MCF 10A (cell line): ENCODE results near the gene POLD4. TPM values are rescaled to one million over a fixed set of nuclear protein-coding genes. Genes with fewer than 3 reads are reported as not detected.

ENCODE experiments used
- BruUV-seq: library from RNA; stranded (reverse); fragments of 400-500 nt; replicated peaks from 2 replicates; lab custom pipeline; 2021; lab: Mats Ljungman, UMichigan
- CTCF ChIA-PET: fragments of 300-600 bp; sonication (Branson Sonifier 250); formaldehyde crosslinking; extraction: SDS; loops from one replicate; lab custom pipeline; 2021; ENCODE audit warnings: antibody characterized with exemption, inconsistent platforms; lab: Yijun Ruan, JAX
- POLR2A ChIA-PET: fragments of 300-600, 350-650 bp; sonication (Branson Sonifier 250); formaldehyde crosslinking; extraction: SDS; loops from one replicate; lab custom pipeline; 2020; ENCODE audit warnings: antibody characterized with exemption, inconsistent platforms; lab: Yijun Ruan, JAX
- DNase-seq: peaks from one replicate; pipeline ENCODE4 v3.0.0-alpha.2; 2018; ENCODE audit not compliant: unreplicated experiment
- H3K27ac Mint-ChIP-seq: one replicate; pipeline ENCODE4 v1.8.0; 2022; ENCODE audit warnings: mild to moderate bottlenecking, low read depth, mixed read lengths; ENCODE audit not compliant: unreplicated experiment
- H3K27me3 Mint-ChIP-seq: one replicate; pipeline ENCODE4 v1.8.0; 2022; ENCODE audit warnings: mixed read lengths; ENCODE audit not compliant: insufficient read depth, unreplicated experiment
- H3K36me3 Mint-ChIP-seq: one replicate; pipeline ENCODE4 v1.8.0; 2022; ENCODE audit warnings: mild to moderate bottlenecking, moderate library complexity, mixed read lengths; ENCODE audit not compliant: insufficient read depth, unreplicated experiment
- H3K4me1 Mint-ChIP-seq: one replicate; pipeline ENCODE4 v1.8.0; 2022; ENCODE audit warnings: mixed read lengths; ENCODE audit not compliant: insufficient read depth, unreplicated experiment
- H3K4me3 Mint-ChIP-seq: one replicate; pipeline ENCODE4 v1.8.0; 2022; ENCODE audit warnings: mild to moderate bottlenecking, moderate library complexity, mixed read lengths; ENCODE audit not compliant: unreplicated experiment
- H3K9me3 Mint-ChIP-seq: one replicate; pipeline ENCODE4 v1.8.0; 2022; ENCODE audit warnings: mixed read lengths; ENCODE audit not compliant: unreplicated experiment
- intact Hi-C: fragments of 100-400 bp; cut with micrococcal nuclease; formaldehyde crosslinking; loops from 2 replicates; pipeline ENCODE4 v1.14.1; 2022
- total RNA-seq: library from RNA; stranded (reverse); gene quantifications from 2 replicates; pipeline ENCODE4 v1.2.3, GENCODE V29; 2022
- TF ChIP-seq, protein P1 (sequence below): fragments of 200-600 bp; IDR thresholded peaks from one replicate; pipeline ENCODE4 v1.8.0; 2022; ENCODE audit warnings: antibody characterized with exemption, mild to moderate bottlenecking; ENCODE audit not compliant: unreplicated experiment

POLD4 gene
- total RNA-seq, 1 experiment from 2014 or later, result 54.8 TPM

- H3K4me3 Mint-ChIP-seq, result no peak overlapping the region
- DNase-seq, result no peak
- POLR2A ChIA-PET, result interaction anchor here (1.1 to 8.9 kb wide), 4 partner anchors 11 to 41 kb away, joined by 3 to 144 read pairs (median 6); partner anchors contain the start of genes POLD4 and PPP1CA
- no peaks in the 10 kb centered on the region for H3K27me3 Mint-ChIP-seq
- CTCF ChIA-PET, result interaction anchor here (0.6 to 19.3 kb wide), 5 partner anchors 14 to 311 kb away, joined by 3 to 659 read pairs (median 5); partner anchors contain the start of genes POLD4 and PPP1CA
- peaks cover 8% of the 10 kb centered on the region for H3K36me3 Mint-ChIP-seq
- intact Hi-C loops, result no loop called here
- H3K4me1 Mint-ChIP-seq, result peaks cover 28% of the 10 kb centered on the region
- no peak overlapping the region for H3K27ac Mint-ChIP-seq
- TF ChIP-seq, protein P1, sequence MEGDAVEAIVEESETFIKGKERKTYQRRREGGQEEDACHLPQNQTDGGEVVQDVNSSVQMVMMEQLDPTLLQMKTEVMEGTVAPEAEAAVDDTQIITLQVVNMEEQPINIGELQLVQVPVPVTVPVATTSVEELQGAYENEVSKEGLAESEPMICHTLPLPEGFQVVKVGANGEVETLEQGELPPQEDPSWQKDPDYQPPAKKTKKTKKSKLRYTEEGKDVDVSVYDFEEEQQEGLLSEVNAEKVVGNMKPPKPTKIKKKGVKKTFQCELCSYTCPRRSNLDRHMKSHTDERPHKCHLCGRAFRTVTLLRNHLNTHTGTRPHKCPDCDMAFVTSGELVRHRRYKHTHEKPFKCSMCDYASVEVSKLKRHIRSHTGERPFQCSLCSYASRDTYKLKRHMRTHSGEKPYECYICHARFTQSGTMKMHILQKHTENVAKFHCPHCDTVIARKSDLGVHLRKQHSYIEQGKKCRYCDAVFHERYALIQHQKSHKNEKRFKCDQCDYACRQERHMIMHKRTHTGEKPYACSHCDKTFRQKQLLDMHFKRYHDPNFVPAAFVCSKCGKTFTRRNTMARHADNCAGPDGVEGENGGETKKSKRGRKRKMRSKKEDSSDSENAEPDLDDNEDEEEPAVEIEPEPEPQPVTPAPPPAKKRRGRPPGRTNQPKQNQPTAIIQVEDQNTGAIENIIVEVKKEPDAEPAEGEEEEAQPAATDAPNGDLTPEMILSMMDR, result no peak
- no TSS peak for BruUV-seq
- no peaks in the 10 kb centered on the region for H3K9me3 Mint-ChIP-seq
Observed at GRCh38 chr11:67387069-67387468, 33.7 kb upstream of the POLD4 start.

GRCh38 chr11:67384851-67385366, 31.6 kb upstream of the POLD4 start:
- CTCF ChIA-PET, result interaction anchor here (0.7 to 19.3 kb wide), 4 partner anchors 13 to 175 kb away, joined by 3 to 659 read pairs (median 4); partner anchors contain the start of gene POLD4
- no peaks in the 10 kb centered on the region for H3K27me3 Mint-ChIP-seq
- no TSS peak for BruUV-seq
- no peak overlapping the region for H3K27ac Mint-ChIP-seq
- TF ChIP-seq, protein P1, result no peak
- H3K4me1 Mint-ChIP-seq, result peaks cover 35% of the 10 kb centered on the region
- DNase-seq, result peak; percentile 87
- H3K4me3 Mint-ChIP-seq, result no peak overlapping the region
- intact Hi-C loops, result loop anchor here (5.0 kb wide), 1 partner anchor 38 kb away; no protein-coding TSS in a partner anchor
- POLR2A ChIA-PET, result interaction anchor here (1.2 to 8.9 kb wide), 2 partner anchors 11 to 30 kb away, joined by 3 to 144 read pairs; partner anchors contain the start of genes CLCF1 and POLD4
- peaks cover 17% of the 10 kb centered on the region for H3K36me3 Mint-ChIP-seq
- H3K9me3 Mint-ChIP-seq, result no peaks in the 10 kb centered on the region

DNA sequence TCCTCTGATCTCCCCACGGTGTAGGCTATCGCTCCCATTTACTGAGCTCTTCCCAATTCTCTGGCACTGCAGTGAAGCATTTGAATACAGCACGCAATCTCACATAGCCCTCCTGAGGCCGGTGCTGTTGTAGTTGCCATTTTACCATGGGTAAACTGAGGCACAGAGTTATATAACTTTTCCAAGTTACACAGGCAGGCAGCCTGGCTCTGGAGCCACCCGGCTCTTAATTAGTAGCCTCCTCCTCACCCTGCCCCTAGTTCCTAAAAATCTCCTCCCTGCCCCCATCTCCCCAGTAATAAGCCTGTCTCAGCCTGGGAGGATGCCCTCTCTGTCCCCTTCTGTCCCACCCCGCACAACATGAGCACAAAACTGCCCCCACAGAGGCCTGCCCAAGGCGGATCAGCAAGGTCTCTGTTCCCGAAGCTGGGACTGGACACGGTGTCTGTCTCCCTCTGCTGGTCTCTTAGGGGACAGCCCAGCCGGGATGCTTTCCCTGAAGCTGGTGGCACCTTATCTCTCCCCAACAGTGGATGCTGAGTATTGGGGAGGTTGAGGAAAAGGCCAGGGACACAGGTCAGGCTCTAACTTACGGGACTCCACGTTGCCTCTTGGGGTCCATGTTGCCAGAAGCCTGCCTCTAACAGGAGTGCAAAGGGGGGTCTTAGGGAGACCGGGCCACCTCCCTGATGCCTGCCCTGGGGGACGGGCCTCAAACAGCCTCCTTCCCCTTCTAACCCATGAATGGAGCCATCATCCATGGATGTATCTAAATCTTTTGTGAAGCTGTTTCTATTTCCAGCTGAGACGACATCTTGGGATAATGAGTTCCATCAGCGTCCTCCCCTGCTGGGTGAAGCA, 29.2 kb upstream of the POLD4 start:
- peak overlapping the region; percentile 6 for H3K27ac Mint-ChIP-seq
- no TSS peak for BruUV-seq
- peak; percentile 83 for DNase-seq
- peaks cover 41% of the 10 kb centered on the region for H3K4me1 Mint-ChIP-seq
- CTCF ChIA-PET, result interaction anchor here (0.5 to 19.3 kb wide), 28 partner anchors 8 to 765 kb away, joined by 3 to 659 read pairs (median 4); partner anchors contain the start of genes GRK2, POLD4 and RAD9A
- intact Hi-C loops, result loop anchor here (1.0 to 5.0 kb wide), 5 partner anchors 25 to 330 kb away; no protein-coding TSS in a partner anchor
- TF ChIP-seq, protein P1, result peak; percentile 97
- no peaks in the 10 kb centered on the region for H3K9me3 Mint-ChIP-seq
- no peaks in the 10 kb centered on the region for H3K27me3 Mint-ChIP-seq
- POLR2A ChIA-PET, result interaction anchor here (0.6 to 8.9 kb wide), 10 partner anchors 9 to 207 kb away, joined by 3 to 144 read pairs (median 4); partner anchors contain the start of genes CLCF1, POLD4 and RAD9A
- no peak overlapping the region for H3K4me3 Mint-ChIP-seq
- peaks cover 24% of the 10 kb centered on the region for H3K36me3 Mint-ChIP-seq
